WERI-Rb-1 (cell line): ENCODE measurements around the gene UVRAG.

Experiments
- DNase-seq: peaks from one replicate; pipeline ENCODE4 v3.0.0-alpha.2; 2020
- H3K27ac ChIP-seq: fragments of 250-450 bp; sonication (Bioruptor Pico); 2 replicates; pipeline ENCODE4 v1.5.1; 2020; ENCODE audit warnings: mild to moderate bottlenecking, moderate library complexity
- H3K27me3 ChIP-seq: fragments of 250-450 bp; sonication (Bioruptor Pico); 2 replicates; pipeline ENCODE4 v1.5.1; 2021; ENCODE audit warnings: mild to moderate bottlenecking, low read depth, moderate library complexity; ENCODE audit not compliant: insufficient read depth, severe bottlenecking
- H3K36me3 ChIP-seq: fragments of 250-450 bp; sonication (Bioruptor Pico); 2 replicates; pipeline ENCODE4 v1.5.1; 2020; ENCODE audit warnings: mild to moderate bottlenecking, moderate library complexity
- H3K4me3 ChIP-seq: 2 replicates; pipeline ENCODE4 v1.5.1; 2011; ENCODE audit warnings: low read depth, mild to moderate bottlenecking, control low read depth, low read length
- H3K9me3 ChIP-seq: fragments of 250-450 bp; sonication (Bioruptor Pico); 2 replicates; pipeline ENCODE4 v1.5.1; 2021; ENCODE audit warnings: mild to moderate bottlenecking, moderate library complexity; ENCODE audit not compliant: severe bottlenecking
- TF ChIP-seq, protein P1 (sequence below): IDR thresholded peaks from 2 replicates; pipeline ENCODE4 v1.5.1; 2011; ENCODE audit warnings: low read depth, mild to moderate bottlenecking, control low read depth, inconsistent platforms, low read length

Gene UVRAG

DNA sequence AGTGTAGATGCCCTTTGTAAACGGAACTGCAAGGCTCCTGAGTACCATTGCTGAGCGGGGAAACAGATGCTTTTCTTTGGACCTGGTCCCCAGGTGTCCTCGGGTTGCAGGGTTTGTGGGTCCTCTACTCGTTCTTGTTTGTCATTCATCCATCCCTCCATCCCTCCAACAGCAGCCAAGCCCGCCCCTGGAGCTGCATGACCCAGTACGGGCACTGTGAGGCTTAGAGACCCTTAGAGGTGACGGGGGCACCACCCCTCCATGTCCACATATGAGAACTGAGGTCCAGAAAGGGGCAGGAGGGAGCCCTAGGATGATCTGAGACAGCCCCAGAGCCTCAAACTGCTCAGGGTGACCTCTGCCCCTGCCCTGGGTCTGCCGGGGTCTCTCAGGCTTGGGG, 345.8 kb downstream of the UVRAG start:
- TF ChIP-seq, protein P1, sequence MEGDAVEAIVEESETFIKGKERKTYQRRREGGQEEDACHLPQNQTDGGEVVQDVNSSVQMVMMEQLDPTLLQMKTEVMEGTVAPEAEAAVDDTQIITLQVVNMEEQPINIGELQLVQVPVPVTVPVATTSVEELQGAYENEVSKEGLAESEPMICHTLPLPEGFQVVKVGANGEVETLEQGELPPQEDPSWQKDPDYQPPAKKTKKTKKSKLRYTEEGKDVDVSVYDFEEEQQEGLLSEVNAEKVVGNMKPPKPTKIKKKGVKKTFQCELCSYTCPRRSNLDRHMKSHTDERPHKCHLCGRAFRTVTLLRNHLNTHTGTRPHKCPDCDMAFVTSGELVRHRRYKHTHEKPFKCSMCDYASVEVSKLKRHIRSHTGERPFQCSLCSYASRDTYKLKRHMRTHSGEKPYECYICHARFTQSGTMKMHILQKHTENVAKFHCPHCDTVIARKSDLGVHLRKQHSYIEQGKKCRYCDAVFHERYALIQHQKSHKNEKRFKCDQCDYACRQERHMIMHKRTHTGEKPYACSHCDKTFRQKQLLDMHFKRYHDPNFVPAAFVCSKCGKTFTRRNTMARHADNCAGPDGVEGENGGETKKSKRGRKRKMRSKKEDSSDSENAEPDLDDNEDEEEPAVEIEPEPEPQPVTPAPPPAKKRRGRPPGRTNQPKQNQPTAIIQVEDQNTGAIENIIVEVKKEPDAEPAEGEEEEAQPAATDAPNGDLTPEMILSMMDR: no peak
- Histone ChIP-seq H3K4me3 (no peak overlapping the region), H3K36me3 (no peaks in the 10 kb centered on the region), H3K27ac (peak overlapping the region; percentile 91), H3K9me3 (no peaks in the 10 kb centered on the region), H3K27me3 (no peaks in the 10 kb centered on the region)
- no peak for DNase-seq

DNA sequence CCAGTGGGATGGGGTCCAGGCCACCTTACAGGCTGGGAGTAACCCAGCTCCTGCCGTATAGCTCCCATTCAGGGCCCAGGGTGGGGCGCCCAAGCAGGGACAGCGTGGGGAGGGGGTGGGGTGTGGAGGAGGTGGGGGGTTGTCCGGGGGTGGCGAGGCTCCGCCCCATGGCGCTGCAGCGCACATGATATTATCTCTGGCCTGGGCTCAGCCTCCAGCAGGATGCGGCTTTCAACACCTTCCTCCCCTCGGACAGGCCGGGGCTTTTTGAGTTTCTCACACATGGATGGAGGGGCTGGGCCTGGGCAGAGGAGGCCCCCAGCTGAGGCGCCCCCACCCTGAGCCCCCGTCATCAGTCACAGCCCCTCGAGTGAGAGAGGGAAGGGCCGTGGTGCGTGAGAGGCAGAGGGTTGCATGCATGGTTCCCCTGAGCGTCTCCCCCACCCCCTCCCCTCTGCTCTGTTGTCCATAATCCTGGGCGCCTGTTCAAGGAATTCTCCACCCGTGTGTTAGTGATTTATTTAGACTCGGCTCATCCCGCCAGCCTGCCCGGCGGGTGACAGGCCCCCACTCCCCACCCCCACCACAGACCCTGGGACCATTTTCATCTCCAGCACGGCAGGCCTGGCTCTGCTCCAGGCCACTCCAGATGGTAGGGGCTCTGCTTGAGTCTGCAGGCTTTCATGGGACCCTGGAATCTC, 346.4 kb downstream of the UVRAG start:
- H3K4me3 ChIP-seq: peak overlapping the region; percentile 26
- no peaks in the 10 kb centered on the region for H3K27me3 ChIP-seq
- peak overlapping the region; percentile 91 for H3K27ac ChIP-seq
- peak; percentile 78 for DNase-seq
- TF ChIP-seq, protein P1: no peak
- no peaks in the 10 kb centered on the region for H3K9me3 ChIP-seq
- H3K36me3 ChIP-seq: no peaks in the 10 kb centered on the region

DNA sequence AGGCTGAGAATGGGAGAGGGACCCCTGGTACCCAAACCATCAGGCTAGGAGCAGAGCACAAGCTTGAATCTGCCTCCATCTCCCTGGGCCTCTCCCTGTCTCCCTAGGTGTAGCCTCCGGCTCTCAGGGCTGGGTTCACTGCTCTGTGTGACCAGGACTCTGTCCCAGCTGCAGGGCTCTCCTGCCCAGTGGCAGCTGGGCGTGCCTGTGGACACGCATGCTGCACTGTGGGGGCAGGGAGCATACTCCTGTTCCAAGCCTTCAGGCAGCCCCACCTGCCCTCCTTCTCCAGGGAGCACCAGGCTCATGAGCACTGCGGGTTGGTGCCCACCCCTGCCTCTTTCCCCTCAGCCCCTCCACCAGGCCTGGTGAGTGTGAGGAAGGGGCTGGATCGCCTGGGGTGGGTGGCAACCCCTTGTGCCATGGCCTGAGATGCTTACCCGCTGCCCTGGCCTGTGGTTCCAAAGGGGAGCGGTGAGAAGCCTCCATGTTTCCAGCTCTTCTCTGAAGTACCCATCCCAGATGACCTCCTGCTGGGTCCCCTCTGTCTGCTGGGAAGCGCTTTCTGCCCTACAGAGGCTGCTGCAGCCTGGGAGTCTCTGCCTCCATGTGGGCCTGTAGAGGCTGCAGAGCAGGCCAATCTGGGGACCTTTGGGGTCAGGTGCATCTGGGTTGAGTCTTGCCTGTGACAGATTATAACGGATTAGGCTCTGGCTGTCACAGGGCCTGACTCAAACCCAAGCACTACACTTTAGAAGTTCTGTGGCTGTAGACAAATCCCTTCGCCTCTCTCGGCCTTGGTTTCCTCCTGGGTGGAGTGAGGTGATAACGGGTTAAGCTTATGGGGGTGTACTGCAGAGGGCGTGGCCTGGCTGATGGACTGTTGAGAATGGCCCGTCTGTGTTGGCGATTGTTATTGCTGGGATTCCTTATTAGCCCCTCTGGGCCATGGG, 347.6 kb downstream of the UVRAG start:
- Histone ChIP-seq H3K9me3 (no peaks in the 10 kb centered on the region), H3K36me3 (no peaks in the 10 kb centered on the region), H3K27ac (peak overlapping the region; percentile 91), H3K4me3 (peak overlapping the region; percentile 26; the same call in 1 of the 2 replicates), H3K27me3 (no peaks in the 10 kb centered on the region)
- DNase-seq: peak; percentile 89
- TF ChIP-seq, protein P1: no peak

DNA sequence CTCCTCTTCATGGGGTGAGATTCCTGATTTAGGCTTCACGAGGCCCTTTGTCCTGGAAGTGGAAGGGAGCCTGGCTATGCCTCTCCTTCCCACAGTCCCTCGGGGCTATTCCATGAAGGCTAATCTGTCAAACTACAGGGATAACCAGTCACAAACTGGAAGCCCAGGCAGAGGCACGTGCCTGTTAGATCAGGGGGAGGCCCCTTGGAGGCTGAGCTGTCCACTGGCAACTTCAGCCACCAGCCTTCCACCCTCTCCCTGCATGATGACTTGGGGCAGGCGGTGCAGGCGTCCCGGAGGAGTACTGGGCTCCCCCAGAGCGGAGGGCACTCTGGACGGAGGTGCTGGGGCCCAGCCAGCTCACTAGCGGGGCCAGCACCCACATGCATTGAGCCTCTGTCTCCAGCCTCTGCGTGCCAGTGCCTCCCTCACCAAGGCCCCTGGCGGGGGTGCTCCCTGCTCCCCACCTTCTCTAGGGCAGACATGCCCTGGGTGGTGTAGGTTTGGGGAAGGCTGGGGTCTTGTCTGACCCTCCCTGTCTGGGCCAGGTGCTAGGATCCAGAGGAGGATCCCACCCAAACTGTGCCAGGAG, 348.4 kb downstream of the UVRAG start:
- Histone ChIP-seq H3K36me3 (no peaks in the 10 kb centered on the region), H3K27me3 (no peaks in the 10 kb centered on the region), H3K9me3 (no peaks in the 10 kb centered on the region), H3K27ac (peak overlapping the region; percentile 91), H3K4me3 (no peak overlapping the region)
- peak; percentile 39 for DNase-seq
- TF ChIP-seq, protein P1: no peak

DNA sequence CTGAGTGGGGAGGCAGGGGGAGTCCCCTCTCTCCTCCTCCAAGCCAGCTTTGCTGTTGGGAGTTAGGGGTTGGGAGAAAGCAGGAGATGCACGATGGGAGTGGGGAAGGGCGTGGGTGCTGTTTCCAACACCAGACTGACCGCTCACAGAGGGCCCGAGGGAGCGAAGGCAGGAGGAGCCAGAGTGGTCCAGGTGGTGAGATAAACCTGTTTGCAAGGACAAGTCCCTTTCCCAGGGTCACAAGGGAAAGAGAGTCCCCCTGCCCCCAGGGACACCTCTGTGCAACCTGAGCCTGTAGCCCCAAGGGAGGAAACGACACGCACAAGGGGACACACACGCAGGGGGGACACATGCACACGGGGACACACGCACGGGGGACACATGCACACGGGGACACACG, 349.1 kb downstream of the UVRAG start:
- peak overlapping the region; percentile 91 for H3K27ac ChIP-seq
- no peak overlapping the region for H3K4me3 ChIP-seq
- TF ChIP-seq, protein P1: no peak
- no peak for DNase-seq
- H3K36me3 ChIP-seq: no peaks in the 10 kb centered on the region
- H3K9me3 ChIP-seq: no peaks in the 10 kb centered on the region
- H3K27me3 ChIP-seq: no peaks in the 10 kb centered on the region
